Ascending aorta (tissue), 2 donors: ENCODE results near the gene TMTC4. TPM values are rescaled to one million over a fixed set of nuclear protein-coding genes. Genes with fewer than 3 reads are reported as not detected.
"Not testable (repeated sequence)": the region's sequence is repeated elsewhere in the genome, so short reads cannot be mapped to it uniquely, and the experiment has no call there.

Experiments used
- DNase-seq, 2 donors: peaks; one replicate each; pipeline ENCODE4 v3.0.0-alpha.2; 2019; ENCODE audit warnings: low spot score in 2 of 2
- H3K27ac ChIP-seq, 2 donors: fragments of 200-600 bp; sonication (generic); one replicate each; pipeline ENCODE4 v1.5.1; 2016 to 2017; ENCODE audit warnings: mild to moderate bottlenecking in 1 of 2
- H3K27me3 ChIP-seq: fragments of 200-600 bp; sonication (generic); one replicate; pipeline ENCODE4 v1.5.1; 2017
- H3K36me3 ChIP-seq, 2 donors: fragments of 200-600 bp; sonication (generic); one replicate each; pipeline ENCODE4 v1.5.1; 2016
- H3K4me1 ChIP-seq, 2 donors: fragments of 200-600 bp; sonication (generic); one replicate each; pipeline ENCODE4 v1.5.1; 2016 to 2017; ENCODE audit warnings: mild to moderate bottlenecking in 1 of 2
- H3K4me3 ChIP-seq, 2 donors: fragments of 200-600 bp; sonication (generic); one replicate each; pipeline ENCODE4 v1.5.1; 2016 to 2017; ENCODE audit warnings: mild to moderate bottlenecking in 1 of 2
- H3K9me3 ChIP-seq, 2 donors: fragments of 200-600 bp; sonication (generic); one replicate each; pipeline ENCODE4 v1.5.1; 2016
- CTCF ChIP-seq, 3 experiments: fragments of 200-600 bp in 2 of 3; fragments of 450-650 bp in 1 of 3; sonication (generic) in 2 of 3; IDR thresholded peaks; one replicate each; pipeline ENCODE4 v1.5.1; 2016 to 2019; ENCODE audit warnings: antibody characterized with exemption in 3 of 3, mild to moderate bottlenecking in 1 of 3, moderate library complexity in 1 of 3
- intact Hi-C: fragments of 100-400 bp; cut with DNase I; formaldehyde crosslinking; loops from one replicate; pipeline ENCODE4 v1.15.1; 2023
- total RNA-seq: library from RNA; depleted of rRNA; stranded (reverse); fragments of >200 nt; gene quantifications from one replicate; pipeline ENCODE4 v1.1.0, GENCODE V29; 2016

Gene TMTC4
- total RNA-seq, 1 donor from 2014 or later, result 11.5 TPM

- Histone ChIP-seq H3K27me3 (no peaks in the 10 kb centered on the region), H3K36me3 (no peaks in the 10 kb centered on the region), H3K9me3 (no peaks in the 10 kb centered on the region), H3K4me1 (no peaks in the 10 kb centered on the region), H3K27ac (no peak overlapping the region), H3K4me3 (no peak overlapping the region)
- intact Hi-C loops, result no loop called here
- no peak for TF ChIP-seq CTCF (IDR thresholded peaks at IDR 0.05)
- no peak for DNase-seq
Measured at GRCh38 chr13:100707818-100708740, 33.5 kb upstream of the TMTC4 start.

- H3K9me3 ChIP-seq, H3K27ac ChIP-seq, H3K4me1 ChIP-seq, H3K36me3 ChIP-seq, DNase-seq, intact Hi-C loops, H3K27me3 ChIP-seq, H3K4me3 ChIP-seq: not testable (repeated sequence)
Measured at GRCh38 chr13:100698331-100698730, 23.7 kb upstream of the TMTC4 start.

GRCh38 chr13:100695509-100695773 lies 20.8 kb upstream of the TMTC4 start:
- no peak for DNase-seq
- Histone ChIP-seq H3K27me3 (no peaks in the 10 kb centered on the region), H3K27ac (no peak overlapping the region), H3K9me3 (no peaks in the 10 kb centered on the region), H3K4me1 (no peaks in the 10 kb centered on the region), H3K36me3 (no peaks in the 10 kb centered on the region), H3K4me3 (no peak overlapping the region)
- TF ChIP-seq CTCF (IDR thresholded peaks at IDR 0.05), result no peak
- intact Hi-C loops, result no loop called here

GRCh38 chr13:100694722-100695508 lies 20.3 kb upstream of the TMTC4 start:
- no peak overlapping the region for H3K4me3 ChIP-seq
- H3K27ac ChIP-seq, result no peak overlapping the region
- no peaks in the 10 kb centered on the region for H3K27me3 ChIP-seq
- H3K36me3 ChIP-seq, result no peaks in the 10 kb centered on the region
- no peaks in the 10 kb centered on the region for H3K9me3 ChIP-seq
- intact Hi-C loops, result no loop called here
- no peak for DNase-seq
- H3K4me1 ChIP-seq, result no peaks in the 10 kb centered on the region
- TF ChIP-seq CTCF (IDR thresholded peaks at IDR 0.05), result peak in 1 of 3 experiments; percentile 22

- intact Hi-C loops, result no loop called here
- H3K27ac ChIP-seq, result no peak overlapping the region
- no peaks in the 10 kb centered on the region for H3K27me3 ChIP-seq
- H3K4me1 ChIP-seq, result no peaks in the 10 kb centered on the region
- peaks cover 0 to 8% of the 10 kb centered on the region in 2 donors for H3K9me3 ChIP-seq
- H3K36me3 ChIP-seq, result no peaks in the 10 kb centered on the region
- H3K4me3 ChIP-seq, result no peak overlapping the region
- TF ChIP-seq CTCF (IDR thresholded peaks at IDR 0.05), result no peak
- DNase-seq, result no peak
Measured at GRCh38 chr13:100689191-100689590, 14.6 kb upstream of the TMTC4 start.

- H3K4me1 ChIP-seq, result peaks cover 0 to 4% of the 10 kb centered on the region in 2 donors
- TF ChIP-seq CTCF (IDR thresholded peaks at IDR 0.05), result no peak
- H3K9me3 ChIP-seq, result no peaks in the 10 kb centered on the region
- H3K27me3 ChIP-seq, result no peaks in the 10 kb centered on the region
- no peak overlapping the region for H3K27ac ChIP-seq
- no peak overlapping the region for H3K4me3 ChIP-seq
- DNase-seq, result no peak
- no peaks in the 10 kb centered on the region for H3K36me3 ChIP-seq
- intact Hi-C loops, result no loop called here
Measured at GRCh38 chr13:100680131-100680530, 5.5 kb upstream of the TMTC4 start.

GRCh38 chr13:100677128-100677527 lies 2.5 kb upstream of the TMTC4 start:
- not testable (repeated sequence) for DNase-seq

More at GRCh38 chr13:100677128-100677527, 2.5 kb upstream of the TMTC4 start:
- intact Hi-C loops, result loop anchor here (5.0 to 10.0 kb wide), 3 partner anchors 680 to 1718 kb away; partner anchors contain the start of gene TM9SF2
- not testable (repeated sequence) for H3K27me3 ChIP-seq, H3K27ac ChIP-seq, H3K4me3 ChIP-seq, H3K36me3 ChIP-seq, H3K9me3 ChIP-seq
- peaks cover 3 to 10% of the 10 kb centered on the region in 2 donors for H3K4me1 ChIP-seq
